Body of pancreas (tissue), 4 donors: ENCODE measurements around the gene MYBL2. TPM values are rescaled to one million over a fixed set of nuclear protein-coding genes. Genes with fewer than 3 reads are reported as not detected.

ENCODE experiments used
- ATAC-seq: fragments of 150-250 bp; one replicate; pipeline ENCODE4 v1.9.1; 2016
- DNase-seq, 4 donors: peaks; one replicate each; pipeline ENCODE4 v3.0.0-alpha.2; 2019
- H3K27ac ChIP-seq, 4 donors: fragments of 200-600 bp; sonication (generic); 1 replicate in 3 of 4; 2 replicates in 1 of 4; pipeline versions ENCODE4 v1.5.1 to v1.6.1; 2016 to 2019; ENCODE audit warnings: mild to moderate bottlenecking in 1 of 4, mixed read lengths in 1 of 4, moderate library complexity in 1 of 4
- H3K27me3 ChIP-seq, 2 donors: fragments of 200-600 bp; sonication (generic); one replicate each; pipeline ENCODE4 v1.6.0; 2016; ENCODE audit warnings: mild to moderate bottlenecking in 1 of 2
- H3K36me3 ChIP-seq, 2 donors: fragments of 200-600 bp; sonication (generic); replicated peaks in 1 of 2; 2 replicates each; pipeline ENCODE4 v1.5.1; 2016; ENCODE audit warnings: low read depth in 2 of 2; ENCODE audit not compliant: insufficient read depth in 1 of 2
- H3K4me1 ChIP-seq: fragments of 200-600 bp; sonication (generic); one replicate; pipeline ENCODE4 v1.6.0; 2016
- H3K4me3 ChIP-seq, 2 donors: fragments of 200-600 bp; sonication (generic); 1 replicate in 1 of 2; 2 replicates in 1 of 2; pipeline ENCODE4 v1.5.1; 2016 to 2019
- H3K9me3 ChIP-seq, 3 donors: fragments of 200-600 bp; sonication (generic); 1 replicate in 2 of 3; 2 replicates in 1 of 3; pipeline ENCODE4 v1.5.1; 2016
- CTCF ChIP-seq, 7 experiments: fragments of 450-650 bp in 4 of 7; fragments of 200-600 bp in 3 of 7; sonication (generic) in 3 of 7; IDR thresholded peaks; one replicate each; pipeline ENCODE4 v1.5.1; 2016 to 2019; ENCODE audit warnings: antibody characterized with exemption in 7 of 7
- POLR2A ChIP-seq, 3 donors: fragments of 450-650 bp; IDR thresholded peaks; one replicate each; pipeline ENCODE4 v1.6.1; 2016; ENCODE audit warnings: antibody characterized with exemption in 3 of 3, mild to moderate bottlenecking in 2 of 3
- WGBS, 2 donors: methylation state at CpG; one replicate each; pipeline ENCODE4 v1.1.5; 2017; 5-methylcytosine and 5-hydroxymethylcytosine counted together
- intact Hi-C: fragments of 100-400 bp; cut with DNase I; formaldehyde crosslinking; loops from one replicate; pipeline ENCODE4 v1.15.1; 2023
- total RNA-seq, 2 donors: library from RNA; depleted of rRNA; stranded (reverse); fragments of >200 nt; gene quantifications; one replicate each; pipeline ENCODE4 v1.1.0, GENCODE V29; 2016

MYBL2 gene
- total RNA-seq, 2 donors from 2014 or later = 3.0 to 3.6 TPM

GRCh38 chr20:43690943-43691598, 24.2 kb downstream of the MYBL2 start:
- no peak for TF ChIP-seq CTCF (IDR thresholded peaks at IDR 0.05)
- no peak for TF ChIP-seq POLR2A (IDR thresholded peaks at IDR 0.05)
- no peak overlapping the region for H3K4me3 ChIP-seq
- DNase-seq (peak in 1 of 4 donors; percentile 45), ATAC-seq (no peak)
- no peaks in the 10 kb centered on the region for H3K36me3 ChIP-seq
- H3K27ac ChIP-seq = no peak overlapping the region
- intact Hi-C loops = no loop called here
- 66% methylated on average over 9 of the region's 9 CpGs for WGBS, 2 donors
- H3K27me3 ChIP-seq = no peaks in the 10 kb centered on the region
- H3K9me3 ChIP-seq = no peaks in the 10 kb centered on the region
- H3K4me1 ChIP-seq = no peaks in the 10 kb centered on the region

- 77 to 84% methylated on average over 5 of the region's 5 CpGs for WGBS, 2 donors
- Histone ChIP-seq H3K27ac (no peak overlapping the region), H3K4me3 (no peak overlapping the region), H3K27me3 (no peaks in the 10 kb centered on the region), H3K36me3 (no peaks in the 10 kb centered on the region), H3K9me3 (no peaks in the 10 kb centered on the region), H3K4me1 (no peaks in the 10 kb centered on the region)
- TF ChIP-seq POLR2A (IDR thresholded peaks at IDR 0.05) (no peak), CTCF (IDR thresholded peaks at IDR 0.05) (peak in 6 of 7 experiments; percentile 39 to 58 (median 46))
- intact Hi-C loops = no loop called here
- peak; percentile 40 for ATAC-seq
- peak; percentile 39 to 74 (median 44) for DNase-seq
Measured at GRCh38 chr20:43691928-43692524, 25.1 kb downstream of the MYBL2 start.

GRCh38 chr20:43694763-43695162, 27.8 kb downstream of the MYBL2 start:
- no peak for TF ChIP-seq POLR2A (IDR thresholded peaks at IDR 0.05)
- no peak for TF ChIP-seq CTCF (IDR thresholded peaks at IDR 0.05)
- intact Hi-C loops = no loop called here
- ATAC-seq = no peak
- 95% methylated on average over 3 of the region's 3 CpGs for WGBS, 2 donors
- no peak overlapping the region for H3K4me3 ChIP-seq
- no peaks in the 10 kb centered on the region for H3K9me3 ChIP-seq
- no peaks in the 10 kb centered on the region for H3K27me3 ChIP-seq
- H3K36me3 ChIP-seq = no peaks in the 10 kb centered on the region
- no peak overlapping the region for H3K27ac ChIP-seq
- DNase-seq = no peak
- H3K4me1 ChIP-seq = no peaks in the 10 kb centered on the region

- no peaks in the 10 kb centered on the region for H3K27me3 ChIP-seq
- no peak for DNase-seq
- TF ChIP-seq CTCF (IDR thresholded peaks at IDR 0.05) = no peak
- TF ChIP-seq POLR2A (IDR thresholded peaks at IDR 0.05) = no peak
- WGBS, 2 donors = 90 to 92% methylated on average over 8 of the region's 8 CpGs
- H3K27ac ChIP-seq = no peak overlapping the region
- H3K36me3 ChIP-seq = peaks cover 0 to 5% of the 10 kb centered on the region in 2 donors
- ATAC-seq = no peak
- H3K4me1 ChIP-seq = no peaks in the 10 kb centered on the region
- intact Hi-C loops = no loop called here
- no peak overlapping the region for H3K4me3 ChIP-seq
- no peaks in the 10 kb centered on the region for H3K9me3 ChIP-seq
Measured at GRCh38 chr20:43695571-43695970, 28.7 kb downstream of the MYBL2 start.
